Measurements from ENCODE around the gene ETDC. TPM values are rescaled to one million over a fixed set of nuclear protein-coding genes. Genes with fewer than 3 reads are reported as not detected.
"Not testable (repeated sequence)": the region's sequence is repeated elsewhere in the genome, so short reads cannot be mapped to it uniquely, and the experiment has no call there.

ETDC gene
- not detected for total RNA-seq

- no peak for ATAC-seq
- H3K4me1 ChIP-seq, result no peaks in the 10 kb centered on the region
- no peaks in the 10 kb centered on the region for H3K9me3 ChIP-seq
- no peak within 1 kb of the TSS for H3K4me3 ChIP-seq
- H3K27ac ChIP-seq, result no peak within 1 kb of the TSS
- TF ChIP-seq, protein P1, sequence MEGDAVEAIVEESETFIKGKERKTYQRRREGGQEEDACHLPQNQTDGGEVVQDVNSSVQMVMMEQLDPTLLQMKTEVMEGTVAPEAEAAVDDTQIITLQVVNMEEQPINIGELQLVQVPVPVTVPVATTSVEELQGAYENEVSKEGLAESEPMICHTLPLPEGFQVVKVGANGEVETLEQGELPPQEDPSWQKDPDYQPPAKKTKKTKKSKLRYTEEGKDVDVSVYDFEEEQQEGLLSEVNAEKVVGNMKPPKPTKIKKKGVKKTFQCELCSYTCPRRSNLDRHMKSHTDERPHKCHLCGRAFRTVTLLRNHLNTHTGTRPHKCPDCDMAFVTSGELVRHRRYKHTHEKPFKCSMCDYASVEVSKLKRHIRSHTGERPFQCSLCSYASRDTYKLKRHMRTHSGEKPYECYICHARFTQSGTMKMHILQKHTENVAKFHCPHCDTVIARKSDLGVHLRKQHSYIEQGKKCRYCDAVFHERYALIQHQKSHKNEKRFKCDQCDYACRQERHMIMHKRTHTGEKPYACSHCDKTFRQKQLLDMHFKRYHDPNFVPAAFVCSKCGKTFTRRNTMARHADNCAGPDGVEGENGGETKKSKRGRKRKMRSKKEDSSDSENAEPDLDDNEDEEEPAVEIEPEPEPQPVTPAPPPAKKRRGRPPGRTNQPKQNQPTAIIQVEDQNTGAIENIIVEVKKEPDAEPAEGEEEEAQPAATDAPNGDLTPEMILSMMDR (IDR thresholded peaks at IDR 0.05), result no peak
- no peak for TF ChIP-seq EP300 (IDR thresholded peaks at IDR 0.05)
- TF ChIP-seq POLR2AphosphoS5 (IDR thresholded peaks at IDR 0.05), result no peak
- no peak for TF ChIP-seq POLR2A (IDR thresholded peaks at IDR 0.05)
- H3K36me3 ChIP-seq, result no peaks in the 10 kb centered on the region
- no peaks in the 10 kb centered on the region for H3K27me3 ChIP-seq
- 71% methylated on average over 1 of the region's 1 CpG; no CpG with 5 or more reads in 1 of the 2 donors for WGBS, 2 donors (ENCODE audit: low coverage in 1 of 2)
These were observed at the start of gene ETDC for GRCh38 chrX:135309430-135309923. Gene ETDC, plus strand, starts transcription at chrX:135309480. Its CDS starts 0 bp downstream, at chrX:135309480.

DNA sequence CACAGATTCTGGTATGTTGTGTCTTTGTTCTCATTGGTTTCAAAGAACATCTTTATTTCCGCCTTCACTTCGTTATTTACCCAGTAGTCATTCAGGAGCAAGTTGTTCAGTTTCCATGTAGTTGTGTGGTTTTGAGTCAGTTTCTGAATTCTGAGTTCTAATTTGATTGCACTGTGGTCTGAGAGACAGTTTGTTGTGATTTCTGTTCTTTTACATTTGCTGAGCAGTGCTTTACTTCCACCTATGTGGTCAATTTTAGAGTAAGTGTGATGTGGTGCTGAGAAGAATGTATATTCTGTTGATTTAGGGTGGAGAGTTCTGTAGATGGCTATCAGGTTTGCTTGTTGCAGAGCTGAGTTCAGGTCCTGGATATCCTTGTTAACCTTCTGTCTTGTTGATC is 48.3 kb upstream of the ETDC start:
- not testable (repeated sequence) for H3K27ac ChIP-seq, H3K4me1 ChIP-seq, H3K36me3 ChIP-seq, H3K27me3 ChIP-seq, ATAC-seq, H3K9me3 ChIP-seq, H3K4me3 ChIP-seq
- 88 to 95% methylated on average over 2 of the region's 2 CpGs for WGBS, 2 donors (ENCODE audit: low coverage in 1 of 2)

- WGBS, 2 donors (ENCODE audit: low coverage in 1 of 2), result no CpG with 5 or more reads among the region's 8 CpGs
- ATAC-seq, H3K4me3 ChIP-seq, H3K9me3 ChIP-seq, H3K4me1 ChIP-seq, H3K36me3 ChIP-seq, H3K27me3 ChIP-seq, H3K27ac ChIP-seq: not testable (repeated sequence)
These were observed 45.9 kb upstream of the ETDC start for GRCh38 chrX:135263376-135263775.

- TF ChIP-seq EP300 (IDR thresholded peaks at IDR 0.05) (no peak), POLR2A (IDR thresholded peaks at IDR 0.05) (no peak), POLR2AphosphoS5 (IDR thresholded peaks at IDR 0.05) (no peak)
- TF ChIP-seq, protein P1 (IDR thresholded peaks at IDR 0.05), result no peak
- Histone ChIP-seq H3K36me3 (no peaks in the 10 kb centered on the region), H3K9me3 (peaks cover 0 to 13% (median 0%) of the 10 kb centered on the region in 3 donors), H3K4me3 (no peak overlapping the region), H3K27me3 (no peaks in the 10 kb centered on the region), H3K4me1 (no peaks in the 10 kb centered on the region), H3K27ac (no peak overlapping the region)
- 61% methylated on average over 2 of the region's 4 CpGs; no CpG with 5 or more reads in 1 of the 2 donors for WGBS, 2 donors (ENCODE audit: low coverage in 1 of 2)
- ATAC-seq, result no peak
These were observed 45.1 kb upstream of the ETDC start for GRCh38 chrX:135264206-135264605.

- peaks cover 0 to 62% (median 0%) of the 10 kb centered on the region in 3 donors for H3K9me3 ChIP-seq
- no peaks in the 10 kb centered on the region for H3K4me1 ChIP-seq
- no peak for ATAC-seq
- H3K36me3 ChIP-seq, result no peaks in the 10 kb centered on the region
- H3K27ac ChIP-seq, result no peak overlapping the region
- TF ChIP-seq EP300 (IDR thresholded peaks at IDR 0.05) (no peak), POLR2A (IDR thresholded peaks at IDR 0.05) (no peak), POLR2AphosphoS5 (IDR thresholded peaks at IDR 0.05) (no peak)
- TF ChIP-seq, protein P1 (IDR thresholded peaks at IDR 0.05), result no peak
- WGBS, 2 donors (ENCODE audit: low coverage in 1 of 2), result 39 to 40% methylated on average over 2 of the region's 5 CpGs
- no peak overlapping the region for H3K4me3 ChIP-seq
- H3K27me3 ChIP-seq, result no peaks in the 10 kb centered on the region
These were observed 36.1 kb upstream of the ETDC start for GRCh38 chrX:135273162-135273561.

DNA sequence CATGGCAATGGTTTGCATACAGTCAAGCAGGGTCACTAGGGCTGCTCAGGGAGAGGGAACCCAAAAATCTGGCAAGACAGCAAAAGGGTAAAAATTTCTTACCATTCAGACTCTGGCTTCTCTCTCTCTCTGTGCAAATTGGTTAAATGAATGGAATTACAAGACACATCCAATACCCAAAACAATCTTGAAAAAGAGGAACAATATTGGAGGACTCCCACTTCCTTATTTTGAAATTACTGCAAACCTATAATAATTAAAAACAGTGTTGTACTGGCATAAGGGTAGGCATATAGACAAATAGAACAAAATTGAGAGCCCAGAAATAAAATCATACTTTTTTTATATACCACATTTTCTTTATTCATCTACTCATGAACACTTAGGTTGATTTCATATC is 33.3 kb upstream of the ETDC start:
- no peak for TF ChIP-seq POLR2A (IDR thresholded peaks at IDR 0.05)
- Histone ChIP-seq H3K27ac (no peak overlapping the region), H3K4me3 (no peak overlapping the region), H3K36me3 (no peaks in the 10 kb centered on the region), H3K4me1 (no peaks in the 10 kb centered on the region), H3K9me3 (peaks cover 0 to 63% (median 0%) of the 10 kb centered on the region in 3 donors), H3K27me3 (no peaks in the 10 kb centered on the region)
- no peak for ATAC-seq

All from gastroesophageal sphincter (tissue), 4 donors.